ENCODE measurements around the gene CNOT1.

GRCh38 chr16:58510097-58510775 is 119.4 kb downstream of the CNOT1 start:
- TF ChIP-seq EP300 (IDR thresholded peaks at IDR 0.05): no peak
- no peak for TF ChIP-seq CTCF (IDR thresholded peaks at IDR 0.05)

Data from upper lobe of left lung (tissue), 4 donors.